Kidney (tissue), 14 donors: ENCODE data around the gene TPK1. TPM values are rescaled to one million over a fixed set of nuclear protein-coding genes. Genes with fewer than 3 reads are reported as not detected.

Source experiments
- DNase-seq, 5 donors: peaks; one replicate each; pipeline ENCODE4 v3.0.0-alpha.2; 2013 to 2020
- FAIRE-seq: peaks from 2 replicates; lab custom pipeline; 2012; peaks lifted over from hg19 to GRCh38; lab: Jason Lieb, UNC
- H3K27ac ChIP-seq, 2 donors: one replicate each; pipeline ENCODE4 v1.7.0; 2013; ENCODE audit warnings: low read depth in 2 of 2, low read length in 2 of 2, inconsistent platforms in 1 of 2
- H3K27me3 ChIP-seq: one replicate; pipeline ENCODE4 v1.7.1; 2013; ENCODE audit warnings: low read length, inconsistent platforms; ENCODE audit not compliant: control insufficient read depth, insufficient read depth
- H3K36me3 ChIP-seq, 3 donors: one replicate each; pipeline versions ENCODE4 v1.7.0 to v1.7.1; 2013; ENCODE audit warnings: low read length in 3 of 3, control low read depth in 1 of 3, inconsistent platforms in 1 of 3; ENCODE audit not compliant: insufficient read depth in 3 of 3, control insufficient read depth in 2 of 3
- H3K4me1 ChIP-seq, 3 donors: one replicate each; pipeline versions ENCODE4 v1.7.0 to v1.7.1; 2013; ENCODE audit warnings: low read length in 3 of 3, inconsistent platforms in 1 of 3, low read depth in 1 of 3; ENCODE audit not compliant: control insufficient read depth in 2 of 3, insufficient read depth in 2 of 3
- H3K4me3 ChIP-seq, 3 donors: one replicate each; pipeline versions ENCODE4 v1.7.0 to v1.8.1; 2013; ENCODE audit warnings: low read length in 3 of 3, control low read depth in 1 of 3, inconsistent platforms in 1 of 3
- H3K9ac ChIP-seq, 3 donors: one replicate each; pipeline versions ENCODE4 v1.7.0 to v1.7.1; 2013; ENCODE audit warnings: low read length in 3 of 3, control low read depth in 1 of 3, inconsistent platforms in 1 of 3
- H3K9me3 ChIP-seq, 3 donors: one replicate each; pipeline versions ENCODE4 v1.7.0 to v1.7.1; 2013; ENCODE audit warnings: low read length in 3 of 3, control low read depth in 1 of 3, inconsistent platforms in 1 of 3; ENCODE audit not compliant: control insufficient read depth in 2 of 3, insufficient read depth in 1 of 3
- CTCF ChIP-seq: IDR thresholded peaks from 3 replicates; pipeline ENCODE4 v1.5.1; 2012; ENCODE audit warnings: mild to moderate bottlenecking, moderate library complexity, borderline replicate concordance; ENCODE audit not compliant: insufficient read depth; ENCODE audit errors: extremely low read depth
- intact Hi-C: fragments of 100-400 bp; cut with DNase I; formaldehyde crosslinking; loops from one replicate; pipeline ENCODE4 v1.11.1; 2022
- polyA plus RNA-seq: library from polyadenylated mRNA; stranded (reverse); fragments of 350-450 nt; fragmentation: Illumina TruSeq; extraction: RNeasy Lipid Tissue Mini Kit (QIAGEN cat#74804); gene quantifications from one replicate; pipeline ENCODE4 v1.2.3, GENCODE V29; 2014; ENCODE audit warnings: low read depth, low replicate concordance; ENCODE audit not compliant: insufficient read depth
- total RNA-seq: library from RNA; stranded (reverse); fragmentation: NEBNext Ultra II Directional; extraction: Animal tissue kit (Norgen Biotek cat#: 25700); gene quantifications from one replicate; pipeline ENCODE4 v1.2.1, GENCODE V29; 2021
- donor health status: control.
- donor health status: control.
- donor health status: control.
- donor health status: control.
- donor health status: control.
- donor health status: DM: yes; HTN: yes; CAD: no.
- donor health status: Normal renal cell carcinoma (clear cell type).

The TPK1 gene
- total and polyA plus RNA-seq, 2 donors from 2014 or later = 5.3 to 15.5 TPM

GRCh38 chr7:144854839-144855424 is 19.1 kb upstream of the TPK1 start:
- no peak overlapping the region for H3K27ac ChIP-seq
- no peaks in the 10 kb centered on the region for H3K9me3 ChIP-seq
- FAIRE-seq (no peak), DNase-seq (peak in 2 of 5 donors; percentile 56 to 75)
- H3K36me3 ChIP-seq = no peaks in the 10 kb centered on the region
- intact Hi-C loops = no loop called here
- no peak overlapping the region for H3K4me3 ChIP-seq
- no peaks in the 10 kb centered on the region for H3K4me1 ChIP-seq
- no peaks in the 10 kb centered on the region for H3K27me3 ChIP-seq
- H3K9ac ChIP-seq = no peak overlapping the region
- peak; percentile 27 for TF ChIP-seq CTCF

- no peak overlapping the region for H3K4me3 ChIP-seq
- no peak overlapping the region for H3K9ac ChIP-seq
- no peaks in the 10 kb centered on the region for H3K27me3 ChIP-seq
- H3K9me3 ChIP-seq = no peaks in the 10 kb centered on the region
- no peaks in the 10 kb centered on the region for H3K36me3 ChIP-seq
- no peaks in the 10 kb centered on the region for H3K4me1 ChIP-seq
- DNase-seq (no peak), FAIRE-seq (no peak)
- no peak for TF ChIP-seq CTCF
- intact Hi-C loops = no loop called here
- H3K27ac ChIP-seq = no peak overlapping the region
These were observed 17.7 kb upstream of the TPK1 start for GRCh38 chr7:144853542-144853941.

- no peaks in the 10 kb centered on the region for H3K27me3 ChIP-seq
- H3K36me3 ChIP-seq = no peaks in the 10 kb centered on the region
- no peak for FAIRE-seq
- intact Hi-C loops = no loop called here
- no peaks in the 10 kb centered on the region for H3K4me1 ChIP-seq
- peaks cover 0 to 3% (median 0%) of the 10 kb centered on the region in 3 donors for H3K9me3 ChIP-seq
- no peak for TF ChIP-seq CTCF
- H3K27ac ChIP-seq = no peak overlapping the region
- no peak overlapping the region for H3K9ac ChIP-seq
- DNase-seq = no peak
- H3K4me3 ChIP-seq = no peak overlapping the region
These were observed 12.2 kb upstream of the TPK1 start for GRCh38 chr7:144848078-144848477.
